Activated CD4-positive, alpha-beta T cell treated with anti-CD3 and anti-CD28 coated beads, Interleukin-10, Interleukin-2, amounts not matched to agents 100 ng/mL and 50 ng/mL, durations not matched to agents 16 hours and 8 hours (primary cell): ENCODE measurements around the gene PRKAG2.
"Not testable (repeated sequence)": the region's sequence is repeated elsewhere in the genome, so short reads cannot be mapped to it uniquely, and the experiment has no call there.

Experiments used
- DNase-seq: peaks from one replicate; pipeline ENCODE4 v3.0.0-alpha.2; 2020

PRKAG2 gene

GRCh38 chr7:151876899-151877777 is at the start of gene PRKAG2:
Gene PRKAG2, minus strand, starts transcription at chr7:151877115. Its CDS starts 495 bp downstream, at chr7:151876620.
- peak; percentile 67 for DNase-seq

DNA sequence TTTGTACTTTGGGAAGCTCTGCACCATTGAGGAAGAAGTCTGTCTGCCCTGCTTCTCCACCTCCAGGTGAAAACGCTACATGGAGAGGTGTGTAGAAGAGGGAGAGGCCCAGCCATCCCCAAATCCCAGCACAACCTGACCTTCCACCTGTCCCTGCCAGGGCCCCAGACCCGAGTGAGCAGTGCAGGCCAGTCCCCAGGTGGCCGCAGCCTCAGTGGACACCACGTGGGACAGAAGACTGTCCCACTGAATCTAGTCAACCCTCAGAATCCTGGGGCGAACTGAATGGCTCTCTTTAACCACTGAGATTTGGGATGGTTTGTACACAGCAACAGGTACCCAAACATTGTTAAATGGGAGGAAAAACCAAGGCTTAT is 49.4 kb upstream of the PRKAG2 start:
- DNase-seq = no peak

GRCh38 chr7:151925446-151926335 is 48.8 kb upstream of the PRKAG2 start:
- DNase-seq = peak; percentile 63

DNA sequence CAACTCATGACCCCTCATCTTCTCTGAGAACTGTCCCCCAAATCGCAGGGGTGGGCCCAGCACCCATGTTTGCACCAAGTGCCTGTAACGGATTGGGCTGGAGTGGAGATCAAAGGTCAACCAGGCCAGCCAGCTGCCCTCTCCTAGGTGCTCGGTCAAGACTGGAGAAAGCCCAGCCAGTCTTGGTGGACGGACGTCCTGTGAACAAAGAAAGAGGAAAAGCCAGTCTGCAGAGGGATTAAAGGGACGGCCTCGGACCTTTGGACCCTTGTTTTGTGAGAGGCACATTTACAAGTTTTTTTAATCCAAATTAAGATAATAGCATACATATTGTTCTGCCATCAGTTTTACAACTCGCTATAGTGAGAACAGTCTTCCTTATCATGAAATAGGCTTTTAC is 47.6 kb upstream of the PRKAG2 start:
- no peak for DNase-seq

DNA sequence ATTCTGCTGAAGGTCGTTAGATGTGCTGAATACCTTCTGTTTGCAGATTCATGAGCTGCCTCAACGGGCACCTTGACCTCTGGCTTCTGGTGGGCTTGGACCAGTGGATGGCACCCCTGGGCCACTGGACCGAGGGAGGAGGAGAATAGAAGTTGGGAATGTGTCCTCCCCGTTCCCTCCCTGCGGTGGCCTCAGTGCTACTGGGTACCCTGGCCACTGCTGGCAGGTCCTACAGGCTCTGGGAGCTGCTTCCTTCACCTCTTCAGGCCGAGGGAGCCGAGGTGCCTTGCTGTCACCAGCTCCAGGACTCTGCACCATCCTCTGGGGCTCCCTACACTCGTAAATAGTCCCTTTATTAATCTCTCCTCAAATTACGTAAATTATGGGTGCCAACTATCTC is 47.1 kb upstream of the PRKAG2 start:
- DNase-seq = no peak

GRCh38 chr7:151923097-151923876 is 46.4 kb upstream of the PRKAG2 start:
- no peak for DNase-seq

DNA sequence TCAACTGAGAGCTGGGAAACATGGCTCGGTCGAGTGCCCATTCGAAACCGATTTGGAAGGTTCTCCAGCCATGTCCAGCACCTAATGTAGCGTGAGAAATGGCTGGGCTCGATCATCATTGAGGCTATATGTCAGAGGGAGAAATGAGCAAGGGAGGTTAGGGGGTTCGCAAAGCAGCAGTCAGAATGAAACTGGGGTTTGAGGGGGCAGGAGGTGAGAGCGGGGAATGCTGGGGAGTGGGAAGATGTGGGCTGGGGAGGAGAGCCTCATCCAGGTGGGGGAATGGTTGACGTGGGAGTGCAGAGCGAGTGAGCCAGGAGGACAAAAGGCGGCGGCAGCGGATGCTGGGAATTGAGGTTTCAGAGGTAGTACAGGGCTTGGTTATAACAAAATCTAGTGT is 44.5 kb upstream of the PRKAG2 start:
- no peak for DNase-seq

GRCh38 chr7:151920488-151920887 is 43.6 kb upstream of the PRKAG2 start:
- DNase-seq = no peak

DNA sequence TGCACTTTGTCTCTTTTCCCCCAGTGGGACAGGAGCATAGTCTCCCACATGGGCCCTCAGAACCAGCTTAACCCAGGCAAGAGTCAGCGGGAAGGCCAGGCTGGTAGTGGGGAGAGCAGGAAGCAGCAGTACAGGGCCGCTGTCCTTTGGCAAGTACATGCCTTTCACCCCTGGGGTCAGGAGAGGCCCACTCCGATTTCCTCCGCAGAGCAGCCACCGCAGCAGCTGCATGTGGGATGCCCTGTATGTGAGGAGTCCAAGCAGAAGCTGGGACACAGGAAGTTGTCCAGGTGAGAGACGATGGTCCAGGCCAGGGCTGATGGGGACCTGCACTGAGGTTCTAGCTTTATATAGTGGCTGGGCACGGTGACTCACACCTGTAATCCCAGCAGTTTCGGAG is 42.7 kb upstream of the PRKAG2 start:
- no peak for DNase-seq

DNA sequence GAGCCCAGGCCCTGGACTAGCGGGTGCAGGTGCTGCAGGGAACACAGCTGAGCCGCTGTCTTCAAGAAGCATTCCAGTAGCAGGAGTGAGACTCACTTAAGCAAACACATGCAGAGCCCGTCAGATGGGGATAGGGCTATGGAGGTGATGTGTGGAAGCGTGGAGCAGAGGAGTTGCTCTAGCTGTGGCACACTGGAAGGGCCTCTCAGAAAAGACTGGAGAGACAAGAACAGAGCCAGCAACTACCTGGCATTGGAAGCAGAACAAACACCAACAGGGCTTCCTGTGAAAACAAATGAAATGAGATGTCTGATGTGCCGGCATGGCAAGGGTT is 41.6 kb upstream of the PRKAG2 start:
- no peak for DNase-seq

- DNase-seq = no peak
Observed at GRCh38 chr7:151917791-151918509, 41.0 kb upstream of the PRKAG2 start.

- DNase-seq = no peak
Observed at GRCh38 chr7:151914051-151914450, 37.1 kb upstream of the PRKAG2 start.

DNA sequence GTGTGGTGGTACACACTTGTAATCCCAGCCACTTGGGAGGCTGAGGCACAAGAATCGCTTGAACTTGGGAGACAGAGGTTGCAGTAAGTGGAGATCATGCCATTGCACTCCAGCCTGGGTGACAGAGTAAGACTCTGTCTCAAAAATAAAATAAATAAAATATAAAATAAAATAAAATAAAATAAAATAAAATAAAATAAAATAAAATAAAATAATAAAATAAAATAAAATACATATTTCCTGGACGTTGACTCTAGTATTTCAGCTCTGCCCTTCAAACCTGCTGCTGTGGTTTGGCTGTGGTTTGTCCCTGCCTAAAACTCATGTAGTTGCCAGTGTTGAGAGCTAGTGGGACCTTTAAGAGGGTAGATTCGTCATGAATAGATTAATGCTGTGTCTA is 33.7 kb upstream of the PRKAG2 start:
- not testable (repeated sequence) for DNase-seq

- DNase-seq = not testable (repeated sequence)
Observed at GRCh38 chr7:151907115-151907514, 30.2 kb upstream of the PRKAG2 start.

DNA sequence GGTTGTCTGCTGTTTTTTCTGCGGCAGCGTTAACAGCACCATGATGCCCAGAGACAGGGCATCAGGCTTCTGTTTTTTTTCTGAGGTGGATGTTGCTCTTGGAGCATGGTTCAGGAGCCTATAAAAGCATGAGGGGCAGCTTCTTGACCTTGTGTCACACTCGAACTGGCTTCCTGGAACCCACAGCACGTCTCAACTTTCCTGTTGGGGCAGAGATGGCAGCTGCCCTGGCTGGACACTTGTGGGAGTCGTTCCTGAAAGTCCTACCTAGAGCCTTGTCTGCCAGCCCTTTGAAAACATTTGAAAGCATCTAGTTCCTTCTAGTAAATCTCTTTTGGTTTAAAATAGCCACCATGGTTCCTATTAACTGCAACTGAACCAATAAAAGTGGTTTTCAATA is 28.9 kb upstream of the PRKAG2 start:
- DNase-seq = no peak

- DNase-seq = no peak
Observed at GRCh38 chr7:151905353-151905752, 28.4 kb upstream of the PRKAG2 start.

GRCh38 chr7:151904270-151904669 is 27.4 kb upstream of the PRKAG2 start:
- no peak for DNase-seq

DNA sequence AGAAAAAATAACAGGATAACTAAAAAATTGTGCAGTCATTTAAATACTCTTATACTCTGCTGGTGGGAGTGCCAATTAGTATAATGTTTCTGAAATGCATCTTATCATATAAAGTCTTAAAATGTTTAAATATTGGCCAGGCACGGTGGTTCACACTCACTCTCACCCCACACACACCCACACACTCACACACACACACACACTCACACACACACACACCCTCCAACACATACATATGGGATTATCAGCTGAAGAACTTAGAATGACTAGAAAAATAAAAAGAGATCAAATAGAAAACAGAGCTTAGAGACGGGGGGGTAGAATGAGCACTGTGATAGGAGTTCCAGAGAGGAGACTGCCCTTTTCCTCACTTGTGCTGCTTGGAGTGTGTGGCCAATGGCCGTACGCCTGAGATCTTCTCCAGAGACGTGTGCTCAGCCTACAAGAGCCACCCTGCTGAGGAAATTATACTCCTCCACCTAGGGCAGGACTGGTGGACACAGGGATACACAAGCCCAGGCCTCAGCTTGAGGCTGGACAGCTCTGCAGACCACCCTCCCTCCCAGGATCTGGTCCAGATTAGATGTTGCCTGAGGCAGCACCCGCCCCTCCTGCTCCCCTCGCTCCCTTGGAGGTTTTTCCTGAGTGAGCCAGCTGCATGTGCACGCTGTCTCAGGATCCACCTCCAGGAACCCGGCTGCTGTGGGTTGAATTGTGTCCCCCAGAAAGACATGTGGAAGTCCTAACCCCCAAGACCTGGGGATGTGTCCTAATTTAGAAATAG is 26.5 kb upstream of the PRKAG2 start:
- no peak for DNase-seq

GRCh38 chr7:151902311-151902710 is 25.4 kb upstream of the PRKAG2 start:
- no peak for DNase-seq

GRCh38 chr7:151901828-151902227 is 24.9 kb upstream of the PRKAG2 start:
- DNase-seq = no peak

DNA sequence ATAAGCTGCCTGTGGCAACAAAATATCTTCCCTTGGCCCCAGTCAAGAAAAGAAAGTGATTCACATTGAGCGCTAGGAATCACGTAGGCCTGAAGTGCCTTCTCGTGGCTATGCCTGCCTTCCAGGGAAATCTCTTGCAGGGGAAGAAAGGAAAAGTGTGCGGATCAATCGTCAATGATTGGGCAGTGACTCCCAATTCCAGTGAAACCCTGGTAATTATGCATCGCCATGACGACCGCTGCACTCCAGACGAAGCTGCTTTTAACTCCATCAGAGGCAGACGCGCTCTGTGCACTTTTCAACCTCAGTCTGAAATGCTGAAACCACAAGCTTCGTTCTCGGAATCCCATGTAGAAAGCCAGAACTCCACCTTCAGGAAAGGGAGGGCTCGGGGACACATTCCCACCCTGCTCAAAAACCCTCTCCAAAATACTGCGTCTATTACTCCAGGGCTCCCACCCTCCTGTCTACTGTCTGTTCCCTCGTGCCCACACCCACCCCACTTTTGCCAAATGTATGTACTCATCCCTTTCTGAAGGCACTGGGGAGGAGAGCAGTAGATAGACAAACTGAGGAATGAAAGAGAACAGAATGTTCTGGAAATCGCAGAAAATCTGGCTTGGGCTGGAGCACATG is 24.2 kb upstream of the PRKAG2 start:
- no peak for DNase-seq
